GM21737 (cell line): ENCODE data around the gene AGK.

Experiments
- ATAC-seq: cut with Tn5 transposase; IDR thresholded peaks from one replicate; pipeline ENCODE4 v1.9.1; 2021; ENCODE audit warnings: mild to moderate bottlenecking, moderate library complexity; ENCODE audit not compliant: unreplicated experiment

The AGK gene

DNA sequence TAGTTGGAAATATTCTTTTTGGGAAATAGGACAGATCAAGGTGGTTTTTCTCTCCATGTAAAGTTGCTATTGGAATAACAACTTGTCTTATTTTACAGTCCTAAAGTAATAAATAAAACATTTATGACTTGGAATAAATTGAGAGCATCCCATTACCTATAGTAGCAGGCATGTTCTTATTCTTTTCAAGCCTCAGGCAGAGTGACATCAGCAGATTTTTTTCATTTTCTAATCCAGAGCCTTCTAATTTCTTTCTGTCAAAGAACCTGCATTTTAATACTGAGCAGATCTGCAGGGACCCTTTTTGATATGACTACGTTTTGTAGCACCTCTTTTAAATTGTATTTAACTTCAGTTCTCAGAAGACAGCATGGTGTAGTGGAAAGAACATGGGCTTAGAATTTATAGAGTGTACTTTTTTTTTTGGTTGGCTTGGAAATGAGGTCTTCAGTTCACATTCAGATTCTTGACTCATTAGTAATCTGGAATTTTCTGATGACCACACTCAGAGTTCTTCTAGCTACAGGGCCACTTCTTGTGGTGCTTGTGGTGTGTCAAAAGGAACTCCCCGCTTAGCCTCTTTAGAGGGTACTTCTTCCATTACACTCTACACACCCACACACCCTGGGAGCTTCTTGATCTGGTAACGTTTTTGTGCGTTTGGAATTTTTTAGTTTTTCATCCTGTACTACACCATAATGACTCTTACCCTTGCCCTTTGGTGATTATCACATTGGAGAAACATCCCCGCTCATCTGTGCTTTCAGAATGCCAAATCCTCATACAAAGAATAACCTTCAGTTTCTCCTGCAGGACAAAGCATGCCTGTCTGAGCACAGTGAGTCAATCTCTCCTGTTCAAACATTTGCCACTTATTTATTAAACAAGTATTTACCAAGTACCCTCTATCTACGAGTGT lies 34.6 kb downstream of the AGK start:
- ATAC-seq = peak; percentile 77

DNA sequence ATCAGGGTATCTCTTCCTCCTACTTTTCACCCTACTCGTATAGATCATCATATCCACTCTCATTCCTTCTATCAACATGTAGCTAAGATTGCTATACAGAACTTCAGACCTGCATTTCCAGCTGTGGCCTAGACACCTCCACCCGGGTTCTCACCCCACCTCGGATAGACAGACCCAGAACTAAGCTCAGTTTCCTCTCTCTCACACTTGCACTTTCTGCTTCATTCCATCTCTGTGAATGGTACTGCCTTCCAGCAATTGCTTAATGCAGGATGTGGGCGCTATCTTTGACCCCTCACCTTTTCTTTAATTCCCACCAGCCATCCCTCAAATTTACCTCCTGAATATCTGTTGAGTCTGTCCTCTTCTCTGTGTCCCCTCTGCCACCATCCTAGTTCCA lies 35.7 kb downstream of the AGK start:
- ATAC-seq = no peak

DNA sequence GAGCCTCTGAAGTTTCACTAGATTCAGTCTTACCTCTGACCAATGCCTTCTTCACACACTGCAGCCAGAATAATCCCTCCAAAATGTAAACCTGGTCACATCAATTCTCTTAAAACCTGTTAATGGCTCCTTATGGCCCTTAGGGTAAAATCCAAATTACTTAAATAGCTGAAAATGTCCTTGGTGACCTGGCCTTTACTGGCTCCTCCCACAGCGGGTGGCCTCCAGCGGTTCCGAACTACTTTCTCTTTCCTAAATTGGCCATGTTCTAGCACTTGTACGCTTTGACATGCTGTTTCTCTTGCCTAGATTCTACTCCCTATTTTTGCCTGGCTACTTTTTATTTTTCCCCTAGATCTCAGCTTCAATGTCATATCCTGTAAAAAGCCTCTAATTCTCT lies 36.1 kb downstream of the AGK start:
- no peak for ATAC-seq

- no peak for ATAC-seq
These were observed 37.7 kb downstream of the AGK start for GRCh38 chr7:141588912-141589311.

DNA sequence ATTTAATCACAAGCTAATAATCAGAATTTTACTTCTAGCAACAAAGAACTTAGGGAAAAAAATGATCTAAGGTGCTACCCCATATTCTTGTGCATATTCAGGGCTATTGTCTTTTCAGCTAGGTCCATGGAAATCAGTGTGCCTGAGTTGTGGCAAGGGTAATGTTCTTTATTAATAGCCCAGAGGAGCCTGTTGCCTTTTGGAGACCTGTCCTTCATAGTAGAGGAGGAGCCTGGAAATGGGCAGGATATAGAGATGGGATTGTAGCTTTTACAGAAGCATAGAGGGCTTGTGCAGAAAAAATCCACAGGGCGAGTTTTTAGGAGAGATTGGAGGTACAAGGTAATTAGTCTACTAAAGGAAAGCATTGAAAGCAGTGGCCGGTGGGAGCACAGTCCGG lies 38.9 kb downstream of the AGK start:
- ATAC-seq = no peak

DNA sequence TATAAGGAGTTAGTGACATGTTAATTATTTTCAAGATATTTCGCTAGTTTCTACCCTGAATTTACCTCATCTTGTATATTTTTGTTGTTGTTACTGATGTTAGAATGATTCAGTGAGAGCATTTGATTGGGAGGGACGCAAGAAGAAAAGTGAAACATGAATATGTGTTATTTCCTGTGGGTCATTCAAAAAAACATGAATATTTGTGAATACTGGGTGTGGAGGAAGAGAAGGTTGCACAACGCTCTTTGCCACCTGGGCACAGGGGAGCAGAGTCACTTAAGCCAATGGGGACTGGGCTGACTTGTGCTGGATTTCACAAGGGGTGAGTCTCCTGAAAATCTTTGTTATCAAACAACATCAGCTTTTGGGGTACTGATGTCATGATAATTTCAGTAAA lies 39.5 kb downstream of the AGK start:
- ATAC-seq = no peak

- ATAC-seq = no peak
These were observed 41.9 kb downstream of the AGK start for GRCh38 chr7:141593134-141593533.

- ATAC-seq = no peak
These were observed 46.8 kb downstream of the AGK start for GRCh38 chr7:141597966-141598365.

DNA sequence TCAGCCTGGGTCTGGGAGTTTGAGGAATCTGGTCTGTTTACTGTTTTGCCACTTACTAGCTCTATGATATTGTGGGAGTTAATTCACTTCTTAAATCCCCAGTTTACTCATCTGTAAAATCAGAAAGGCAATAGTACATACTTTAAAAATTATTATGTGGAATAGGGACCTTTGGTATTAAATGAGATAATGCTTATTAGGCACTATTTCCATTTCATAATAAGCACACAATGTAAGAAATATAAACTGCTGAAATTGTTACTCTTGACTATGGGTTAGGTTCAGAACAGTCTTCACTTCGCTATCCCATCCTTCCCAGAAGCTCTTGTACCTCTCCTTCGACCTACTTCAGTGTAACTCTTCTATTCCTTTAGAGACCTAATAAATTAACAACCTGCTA lies 47.2 kb downstream of the AGK start:
- no peak for ATAC-seq

GRCh38 chr7:141600168-141601006 lies 49.2 kb downstream of the AGK start:
- no peak for ATAC-seq

DNA sequence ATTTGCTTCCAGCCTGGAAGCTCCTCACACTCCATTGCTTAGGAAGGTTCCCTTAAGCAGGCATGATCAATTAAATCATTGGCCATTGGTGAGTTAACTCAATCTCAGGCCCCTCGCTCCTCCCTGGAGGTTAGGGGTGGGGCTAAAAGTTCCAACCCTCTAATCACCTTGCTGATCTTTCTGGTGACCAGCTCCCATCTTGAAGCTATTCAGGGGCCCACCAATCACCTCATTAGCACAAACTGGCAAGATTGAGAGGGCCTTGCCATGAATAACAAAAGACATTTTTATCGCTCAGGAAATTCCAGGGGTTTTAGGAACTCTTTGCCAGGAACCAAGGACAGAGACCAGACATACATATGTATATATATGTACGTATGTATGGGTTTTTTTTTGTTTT lies 58.4 kb downstream of the AGK start:
- no peak for ATAC-seq

GRCh38 chr7:141610671-141611070 lies 59.5 kb downstream of the AGK start:
- ATAC-seq = no peak

- no peak for ATAC-seq
These were observed 61.7 kb downstream of the AGK start for GRCh38 chr7:141612861-141613260.

- no peak for ATAC-seq
These were observed 66.1 kb downstream of the AGK start for GRCh38 chr7:141617280-141617679.

- ATAC-seq = no peak
These were observed 68.5 kb downstream of the AGK start for GRCh38 chr7:141619745-141620144.

GRCh38 chr7:141624763-141625162 lies 73.6 kb downstream of the AGK start:
- ATAC-seq = no peak

- ATAC-seq = no peak
These were observed 79.4 kb downstream of the AGK start for GRCh38 chr7:141630621-141631020.

- no peak for ATAC-seq
These were observed 80.3 kb downstream of the AGK start for GRCh38 chr7:141631525-141631924.

DNA sequence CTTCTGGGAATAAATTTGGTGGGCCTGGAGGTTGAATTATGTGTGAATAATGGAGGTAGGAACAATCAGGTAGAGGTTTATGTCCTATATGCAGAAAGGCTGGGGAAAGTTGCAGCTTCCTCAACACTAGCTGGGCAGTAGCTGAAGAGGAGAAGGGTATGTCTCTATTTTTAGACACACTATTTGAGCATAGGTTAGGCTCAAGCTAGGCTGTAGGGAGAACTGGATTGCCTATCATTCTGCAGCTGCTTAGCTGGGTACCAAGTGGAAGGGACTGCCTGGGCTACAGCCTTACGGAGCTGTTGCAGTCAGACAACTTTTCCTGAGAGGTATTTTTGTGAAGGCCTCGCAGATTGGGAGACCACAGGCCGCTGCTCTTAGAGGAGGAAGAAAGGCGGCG lies 82.9 kb downstream of the AGK start:
- ATAC-seq = no peak

- no peak for ATAC-seq
These were observed 84.8 kb downstream of the AGK start for GRCh38 chr7:141636053-141636452.

- ATAC-seq = no peak
These were observed 89.1 kb downstream of the AGK start for GRCh38 chr7:141640239-141640840.

- no peak for ATAC-seq
These were observed 90.7 kb downstream of the AGK start for GRCh38 chr7:141641876-141642275.
